Large intestine (tissue), 3 donors: ENCODE measurements around the gene RPTN. TPM values are rescaled to one million over a fixed set of nuclear protein-coding genes. Genes with fewer than 3 reads are reported as not detected.

ENCODE experiments used
- DNase-seq, 2 donors: peaks; one replicate each; pipeline versions ENCODE4 v3.0.0 to v3.0.0-alpha.2; 2013
- H3K27ac ChIP-seq: one replicate; pipeline ENCODE4 v1.5.1; 2013; ENCODE audit warnings: low read length
- H3K27me3 ChIP-seq: 2 replicates; pipeline ENCODE4 v1.6.1; 2013; ENCODE audit warnings: low read length; ENCODE audit not compliant: control insufficient read depth, insufficient read depth
- H3K36me3 ChIP-seq: 2 replicates; pipeline ENCODE4 v1.6.1; 2013; ENCODE audit warnings: low read length; ENCODE audit not compliant: control insufficient read depth, insufficient read depth
- H3K4me1 ChIP-seq: one replicate; pipeline ENCODE4 v1.6.1; 2013; ENCODE audit warnings: low read length; ENCODE audit not compliant: control insufficient read depth, insufficient read depth
- H3K4me3 ChIP-seq: one replicate; pipeline ENCODE4 v1.5.1; 2013; ENCODE audit warnings: low read length
- H3K9me3 ChIP-seq: one replicate; pipeline ENCODE4 v1.6.1; 2013; ENCODE audit warnings: mild to moderate bottlenecking, low read depth, low read length, moderate library complexity; ENCODE audit not compliant: control insufficient read depth
- WGBS: methylation state at CpG from one replicate; pipeline ENCODE4 v1.1.5; 2013; ENCODE audit warnings: low lambda C conversion rate; ENCODE audit not compliant: insufficient coverage; 5-methylcytosine and 5-hydroxymethylcytosine counted together
- polyA plus RNA-seq: library from polyadenylated mRNA; unstranded; fragments of 120-200 nt; gene quantifications from one replicate; pipeline ENCODE4 v1.2.1, GENCODE V29; 2013

RPTN gene
- polyA plus RNA-seq, 1 donor: not detected

DNA sequence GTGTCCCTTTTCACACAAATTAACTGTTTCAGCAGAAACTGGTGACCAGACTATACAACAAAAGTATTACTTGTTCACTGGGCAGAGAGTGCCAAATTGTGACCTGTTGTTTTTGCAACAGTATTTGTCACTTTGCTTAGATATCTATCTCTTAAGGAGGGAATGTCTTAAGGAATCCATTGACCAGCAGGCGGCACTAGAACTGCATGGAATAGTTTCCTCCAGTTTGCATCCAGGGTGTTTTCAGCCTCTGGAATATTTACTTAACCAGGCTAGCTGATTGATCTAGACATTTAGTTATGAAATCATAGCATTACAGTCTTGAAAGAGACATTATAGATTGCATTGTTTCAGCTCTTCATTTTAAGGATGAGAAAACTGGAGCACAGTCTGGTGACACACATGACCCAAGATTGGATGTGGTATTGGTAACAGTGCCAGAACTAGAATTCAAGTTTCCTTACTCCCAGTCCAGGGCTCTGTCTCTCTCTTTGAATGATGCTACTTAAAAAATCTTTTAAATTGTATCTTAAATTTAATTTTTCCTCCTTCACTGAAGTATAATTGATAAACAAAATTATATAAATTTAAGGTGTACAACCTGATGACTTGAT is 16.9 kb downstream of the RPTN start:
- H3K4me1 ChIP-seq: no peaks in the 10 kb centered on the region
- H3K4me3 ChIP-seq: no peak overlapping the region
- no peaks in the 10 kb centered on the region for H3K36me3 ChIP-seq
- H3K9me3 ChIP-seq: peaks cover 4% of the 10 kb centered on the region
- WGBS: no CpG with 5 or more reads among the region's 1 CpG
- DNase-seq: peak; percentile 20 to 40
- H3K27me3 ChIP-seq: peaks cover 4% of the 10 kb centered on the region
- no peak overlapping the region for H3K27ac ChIP-seq

DNA sequence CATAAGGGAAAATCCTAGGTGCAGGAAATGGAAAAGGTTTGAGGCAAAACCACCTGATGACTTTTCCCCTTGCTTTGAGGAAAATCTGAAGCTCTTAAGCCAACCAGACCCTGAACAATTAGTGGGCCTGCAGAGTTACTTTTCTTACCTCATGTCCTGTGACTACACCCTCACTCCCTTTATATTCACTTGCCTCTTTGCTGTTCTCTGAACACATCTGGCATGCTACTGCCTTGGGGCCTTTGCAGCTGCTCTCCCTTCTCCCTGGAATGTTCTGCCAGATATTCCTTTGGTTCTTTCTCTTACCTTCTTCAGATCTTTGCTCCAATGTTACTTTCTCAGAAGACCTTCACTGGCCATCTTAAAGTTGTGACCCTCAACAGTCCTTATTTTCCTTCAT is 21.8 kb downstream of the RPTN start:
- Histone ChIP-seq H3K4me1 (no peaks in the 10 kb centered on the region), H3K4me3 (no peak overlapping the region), H3K9me3 (peaks cover 5% of the 10 kb centered on the region), H3K27ac (no peak overlapping the region), H3K36me3 (no peaks in the 10 kb centered on the region), H3K27me3 (peaks cover 9% of the 10 kb centered on the region)
- no peak for DNase-seq

DNA sequence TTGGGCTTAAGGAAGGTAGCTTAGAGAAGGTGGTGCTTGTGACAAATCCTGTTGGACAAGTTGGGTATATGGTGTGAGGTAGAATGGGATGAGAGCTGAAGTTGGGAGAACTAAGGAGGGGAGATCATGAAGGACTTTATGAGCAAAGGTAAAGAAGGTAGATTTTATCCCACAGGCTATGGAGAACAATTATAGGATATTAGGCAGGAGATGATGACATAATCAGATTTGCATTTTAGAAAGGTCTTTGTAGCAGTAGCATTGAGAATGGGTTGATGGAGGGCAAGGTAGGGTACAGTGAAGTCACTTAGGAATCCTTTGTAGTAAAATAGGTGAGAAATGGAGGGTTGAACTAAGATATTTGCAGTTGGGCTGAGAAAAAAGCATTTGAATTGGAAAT is 28.8 kb downstream of the RPTN start:
- Histone ChIP-seq H3K36me3 (no peaks in the 10 kb centered on the region), H3K4me3 (no peak overlapping the region), H3K9me3 (peaks cover 8% of the 10 kb centered on the region), H3K4me1 (no peaks in the 10 kb centered on the region), H3K27ac (no peak overlapping the region), H3K27me3 (peaks cover 19% of the 10 kb centered on the region)
- DNase-seq: no peak

DNA sequence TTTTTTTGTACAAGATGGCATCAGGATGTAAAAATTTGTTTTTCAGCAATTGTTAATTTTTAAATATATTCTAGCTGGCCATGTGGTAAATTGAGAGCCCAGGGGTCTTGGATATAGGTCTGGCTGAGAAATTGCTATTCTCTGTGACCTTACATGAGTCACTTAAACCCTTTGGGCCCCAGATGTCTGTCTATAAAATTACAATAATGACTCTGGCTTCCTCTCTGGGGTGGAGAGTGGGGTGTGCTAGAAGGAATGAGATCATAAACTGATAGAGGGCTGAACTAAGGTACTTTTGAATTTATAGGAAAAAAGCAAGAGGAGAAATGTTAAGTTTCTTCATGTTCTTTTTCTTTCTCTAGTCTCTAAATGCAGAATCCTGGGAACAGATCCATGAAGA is 31.4 kb downstream of the RPTN start:
- no peak overlapping the region for H3K4me3 ChIP-seq
- DNase-seq: no peak
- H3K27ac ChIP-seq: no peak overlapping the region
- no peaks in the 10 kb centered on the region for H3K4me1 ChIP-seq
- H3K27me3 ChIP-seq: peaks cover 21% of the 10 kb centered on the region
- peaks cover 4% of the 10 kb centered on the region for H3K9me3 ChIP-seq
- H3K36me3 ChIP-seq: no peaks in the 10 kb centered on the region

DNA sequence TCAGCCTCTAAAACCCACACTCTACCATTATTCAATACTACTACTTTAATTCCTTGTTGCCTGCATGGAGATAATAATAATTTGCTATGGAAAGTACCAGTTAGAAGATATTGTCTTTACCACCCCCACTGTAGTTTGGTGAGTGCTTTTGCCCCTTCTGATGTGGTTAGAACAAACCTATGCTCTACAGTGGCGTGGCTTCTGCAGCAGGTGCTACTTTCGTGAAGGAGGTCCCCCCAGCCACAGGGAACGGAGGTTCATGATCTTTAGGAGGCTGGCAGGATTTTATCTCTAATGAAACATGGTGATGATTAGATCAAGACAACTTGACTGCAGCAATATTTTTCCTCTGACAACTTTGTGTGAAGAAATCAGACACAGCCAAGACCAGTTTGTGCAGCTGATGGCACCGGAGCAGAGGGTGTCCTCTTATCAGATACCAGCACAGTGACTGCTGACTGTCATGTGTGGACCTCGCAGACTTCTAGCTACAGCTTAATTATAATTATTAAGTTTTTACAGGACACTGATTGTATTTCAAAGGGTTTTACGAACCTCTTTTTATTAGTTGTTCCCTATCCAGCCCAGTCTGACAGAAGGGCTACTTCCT is 33.1 kb downstream of the RPTN start:
- Histone ChIP-seq H3K27ac (no peak overlapping the region), H3K4me1 (no peaks in the 10 kb centered on the region), H3K36me3 (no peaks in the 10 kb centered on the region), H3K9me3 (no peaks in the 10 kb centered on the region), H3K27me3 (peaks cover 15% of the 10 kb centered on the region), H3K4me3 (no peak overlapping the region)
- no peak for DNase-seq
- WGBS: 100% methylated on average over 1 of the region's 6 CpGs

GRCh38 chr1:152118915-152119314 is 40.1 kb downstream of the RPTN start:
- H3K9me3 ChIP-seq: no peaks in the 10 kb centered on the region
- no peaks in the 10 kb centered on the region for H3K4me1 ChIP-seq
- H3K36me3 ChIP-seq: no peaks in the 10 kb centered on the region
- H3K27ac ChIP-seq: no peak overlapping the region
- no peak overlapping the region for H3K4me3 ChIP-seq
- DNase-seq: no peak
- no CpG with 5 or more reads among the region's 1 CpG for WGBS
- peaks cover 47% of the 10 kb centered on the region for H3K27me3 ChIP-seq

DNA sequence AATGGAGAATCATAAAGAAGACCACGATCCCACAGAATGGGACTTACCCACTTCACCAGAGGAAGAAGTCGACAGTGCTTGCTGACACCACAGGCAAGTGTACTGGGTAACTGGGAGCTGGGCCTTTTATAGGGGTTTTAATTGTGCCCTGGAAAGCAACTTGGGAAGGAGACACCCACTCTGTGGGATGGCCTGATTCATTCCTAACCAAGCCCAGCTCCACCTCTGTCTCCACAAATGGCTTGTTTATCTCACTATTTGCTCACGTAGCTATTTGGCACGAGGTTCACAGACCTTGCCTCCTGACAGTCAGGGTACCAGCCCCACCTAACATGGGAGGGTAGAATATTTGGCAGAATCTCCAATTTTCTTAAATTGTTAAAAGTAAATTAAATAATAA is 43.7 kb downstream of the RPTN start, which contains the start of gene TCHH:
Gene TCHH, minus strand, starts transcription at position 101 of the 400 bp plus-strand sequence. CDS start 1,364 bp downstream, outside the sequence.
- H3K9me3 ChIP-seq: peaks cover 15% of the 10 kb centered on the region
- WGBS: 0% methylated on average over 2 of the region's 4 CpGs
- H3K27ac ChIP-seq: no peak within 1 kb of the TSS
- H3K27me3 ChIP-seq: peaks cover 74% of the 10 kb centered on the region
- no peak within 1 kb of the TSS for H3K4me3 ChIP-seq
- H3K4me1 ChIP-seq: peaks cover 21% of the 10 kb centered on the region
- DNase-seq: no peak
- H3K36me3 ChIP-seq: no peaks in the 10 kb centered on the region

GRCh38 chr1:152112885-152113432 is 46.1 kb downstream of the RPTN start:
- H3K4me1 ChIP-seq: peaks cover 32% of the 10 kb centered on the region
- no peaks in the 10 kb centered on the region for H3K36me3 ChIP-seq
- no peak for DNase-seq
- peaks cover 27% of the 10 kb centered on the region for H3K9me3 ChIP-seq
- 25% methylated on average over 6 of the region's 13 CpGs for WGBS
- H3K27me3 ChIP-seq: peaks cover 86% of the 10 kb centered on the region
- H3K27ac ChIP-seq: no peak overlapping the region
- H3K4me3 ChIP-seq: no peak overlapping the region

DNA sequence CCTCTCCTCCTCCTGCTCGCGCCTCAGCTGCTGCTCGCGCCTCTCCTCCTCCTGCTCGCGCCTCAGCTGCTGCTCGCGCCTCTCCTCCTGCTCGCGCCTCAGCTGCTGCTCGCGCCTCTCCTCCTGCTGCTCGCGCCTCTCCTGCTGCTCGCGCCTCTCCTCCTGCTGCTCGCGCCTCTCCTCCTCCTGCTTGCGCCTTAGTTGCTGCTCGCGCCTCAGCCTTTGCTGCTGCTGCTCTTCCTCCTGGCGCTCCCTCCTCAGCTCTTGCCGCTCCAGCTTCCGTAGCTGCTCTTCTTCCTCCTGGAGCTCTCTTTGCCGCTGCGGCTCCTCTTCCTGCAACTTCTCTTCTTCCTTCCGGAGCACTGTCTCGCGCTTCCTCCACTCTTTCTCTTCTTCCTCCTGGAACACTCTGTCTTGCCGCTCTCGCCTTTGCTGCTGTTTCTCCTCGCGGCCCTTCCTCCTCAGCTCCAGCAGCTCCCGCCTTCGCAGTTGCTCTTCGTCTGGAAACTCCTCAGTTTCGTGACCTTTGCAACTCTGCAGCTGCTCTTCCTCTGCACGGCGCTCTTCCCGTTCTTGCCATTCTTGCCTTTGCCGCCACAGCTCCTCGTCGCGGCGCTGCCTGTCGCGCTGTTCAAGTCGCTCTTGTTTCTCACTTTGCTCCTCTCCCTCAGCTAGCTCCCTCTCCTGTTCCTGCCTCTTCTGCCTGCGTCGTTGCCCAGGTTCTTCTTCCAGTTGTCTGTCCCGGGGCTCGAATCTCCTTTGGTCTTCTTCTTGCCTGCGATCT is 46.7 kb downstream of the RPTN start:
- no peak overlapping the region for H3K27ac ChIP-seq
- H3K9me3 ChIP-seq: peaks cover 32% of the 10 kb centered on the region
- peak in 1 of 2 donors; percentile 61 for DNase-seq
- H3K4me1 ChIP-seq: peaks cover 32% of the 10 kb centered on the region
- peaks cover 92% of the 10 kb centered on the region for H3K27me3 ChIP-seq
- no peaks in the 10 kb centered on the region for H3K36me3 ChIP-seq
- 2% methylated on average over 6 of the region's 53 CpGs for WGBS
- peak overlapping the region; percentile 1 for H3K4me3 ChIP-seq

- Histone ChIP-seq H3K27me3 (peaks cover 93% of the 10 kb centered on the region), H3K9me3 (peaks cover 32% of the 10 kb centered on the region), H3K4me3 (peak overlapping the region; percentile 22), H3K36me3 (no peaks in the 10 kb centered on the region), H3K4me1 (peaks cover 32% of the 10 kb centered on the region), H3K27ac (no peak overlapping the region)
- DNase-seq: peak in 1 of 2 donors; percentile 69
- no CpG with 5 or more reads among the region's 44 CpGs for WGBS
These were observed 47.5 kb downstream of the RPTN start for GRCh38 chr1:152111515-152111968.
